H9 (cell line): ENCODE measurements around the gene GOLGA8N. TPM values are rescaled to one million over a fixed set of nuclear protein-coding genes. Genes with fewer than 3 reads are reported as not detected.

Source experiments
- DNase-seq: peaks from one replicate; pipeline ENCODE4 v3.0.0-alpha.2; 2017
- H2AFZ ChIP-seq: one replicate; pipeline ENCODE4 v1.6.1; 2013; ENCODE audit warnings: mild to moderate bottlenecking, low read length, control low read depth, moderate library complexity
- H2AK5ac ChIP-seq: 2 replicates; pipeline ENCODE4 v1.6.1; 2013; ENCODE audit warnings: low read length, control low read depth, mixed read lengths; ENCODE audit not compliant: insufficient read length
- H2BK120ac ChIP-seq: one replicate; pipeline ENCODE4 v1.6.1; 2013; ENCODE audit warnings: low read depth, mild to moderate bottlenecking, low read length, control low read depth, inconsistent platforms; ENCODE audit not compliant: poor library complexity, severe bottlenecking
- H2BK12ac ChIP-seq: 2 replicates; pipeline ENCODE4 v1.6.1; 2013; ENCODE audit warnings: low read length, control low read depth, mixed read lengths, low read depth; ENCODE audit not compliant: insufficient read length
- H2BK15ac ChIP-seq: 2 replicates; pipeline ENCODE4 v1.6.1; 2013; ENCODE audit warnings: low read depth, low read length, control low read depth
- H2BK20ac ChIP-seq: one replicate; pipeline ENCODE4 v1.6.1; 2013; ENCODE audit warnings: low read depth, mild to moderate bottlenecking, low read length, control low read depth, inconsistent platforms; ENCODE audit not compliant: poor library complexity, severe bottlenecking
- H2BK5ac ChIP-seq: 2 replicates; pipeline ENCODE4 v1.6.1; 2013; ENCODE audit warnings: low read length, control low read depth, mixed read lengths; ENCODE audit not compliant: insufficient read length
- H3K14ac ChIP-seq: 2 replicates; pipeline ENCODE4 v1.6.1; 2013; ENCODE audit warnings: low read length, control low read depth; ENCODE audit not compliant: insufficient read depth
- H3K18ac ChIP-seq: 2 replicates; pipeline ENCODE4 v1.6.1; 2013; ENCODE audit warnings: low read depth, mild to moderate bottlenecking, mixed read lengths, low read length, control low read depth; ENCODE audit not compliant: insufficient read length
- H3K23ac ChIP-seq: 2 replicates; pipeline ENCODE4 v1.6.1; 2013; ENCODE audit warnings: low read length, control low read depth, mixed read lengths, low read depth; ENCODE audit not compliant: insufficient read length
- H3K23me2 ChIP-seq: 2 replicates; pipeline ENCODE4 v1.6.1; 2013; ENCODE audit warnings: low read depth, mild to moderate bottlenecking, mixed read lengths, low read length, control low read depth; ENCODE audit not compliant: insufficient read length, poor library complexity, severe bottlenecking
- H3K27ac ChIP-seq: 2 replicates; pipeline ENCODE4 v1.5.1; 2013; ENCODE audit warnings: low read length, control low read depth, mixed read lengths, low read depth; ENCODE audit not compliant: insufficient read length
- H3K27me3 ChIP-seq: 2 replicates; pipeline ENCODE4 v1.6.1; 2013; ENCODE audit warnings: low read length, control low read depth, inconsistent platforms; ENCODE audit not compliant: insufficient read depth
- H3K4ac ChIP-seq: 2 replicates; pipeline ENCODE4 v1.6.1; 2013; ENCODE audit warnings: low read depth, mild to moderate bottlenecking, control low read depth, inconsistent platforms, low read length, moderate library complexity
- H3K4me1 ChIP-seq: 2 replicates; pipeline ENCODE4 v1.6.1; 2013; ENCODE audit warnings: low read length, control low read depth, inconsistent platforms; ENCODE audit not compliant: insufficient read depth
- H3K4me2 ChIP-seq: 2 replicates; pipeline ENCODE4 v1.6.1; 2013; ENCODE audit warnings: low read length, control low read depth, mixed read lengths; ENCODE audit not compliant: insufficient read length, insufficient read depth
- H3K56ac ChIP-seq: 2 replicates; pipeline ENCODE4 v1.6.1; 2013; ENCODE audit warnings: low read depth, mild to moderate bottlenecking, mixed read lengths, low read length, control low read depth; ENCODE audit not compliant: insufficient read length
- H3K79me1 ChIP-seq: 2 replicates; pipeline ENCODE4 v1.6.1; 2013; ENCODE audit warnings: low read depth, mild to moderate bottlenecking, moderate library complexity, low read length, control low read depth, inconsistent platforms; ENCODE audit not compliant: insufficient read depth, poor library complexity, severe bottlenecking
- H3K79me2 ChIP-seq: 2 replicates; pipeline ENCODE4 v1.6.1; 2013; ENCODE audit warnings: low read length, control low read depth, inconsistent platforms; ENCODE audit not compliant: insufficient read depth
- H3K9ac ChIP-seq: 2 replicates; pipeline ENCODE4 v1.6.1; 2013; ENCODE audit warnings: low read length, control low read depth, mixed read lengths; ENCODE audit not compliant: insufficient read length; ENCODE audit errors: extremely low read depth
- H3K9me3 ChIP-seq: one replicate; pipeline ENCODE4 v1.6.1; 2013; ENCODE audit warnings: low read depth, low read length, inconsistent platforms; ENCODE audit not compliant: control insufficient read depth
- H3T11ph ChIP-seq: one replicate; pipeline ENCODE4 v1.6.1; 2013; ENCODE audit warnings: mild to moderate bottlenecking, low read length, control low read depth, inconsistent platforms
- H4K20me1 ChIP-seq: one replicate; pipeline ENCODE4 v1.6.1; 2013; ENCODE audit not compliant: control insufficient read depth, insufficient read length, insufficient read depth
- H4K5ac ChIP-seq: 2 replicates; pipeline ENCODE4 v1.6.1; 2013; ENCODE audit warnings: low read depth, mild to moderate bottlenecking, mixed read lengths, low read length, control low read depth; ENCODE audit not compliant: insufficient read length
- H4K8ac ChIP-seq: replicated peaks from 2 replicates; pipeline ENCODE4 v1.6.1; 2013; ENCODE audit warnings: low read length, control low read depth, mixed read lengths, low read depth; ENCODE audit not compliant: insufficient read length
- H4K91ac ChIP-seq: 2 replicates; pipeline ENCODE4 v1.6.1; 2013; ENCODE audit warnings: low read depth, mild to moderate bottlenecking, moderate library complexity, mixed read lengths, low read length, control low read depth; ENCODE audit not compliant: insufficient read length
- H3K27ac Mint-ChIP-seq, 3 experiments: 2 replicates in 2 of 3; 3 replicates in 1 of 3; pipeline ENCODE4 v1.8.0; 2020 to 2021; ENCODE audit warnings: mixed read lengths in 3 of 3, mild to moderate bottlenecking in 1 of 3, moderate library complexity in 1 of 3
- H3K27me3 Mint-ChIP-seq: 2 replicates; pipeline ENCODE4 v1.8.0; 2021; ENCODE audit warnings: low read depth, mild to moderate bottlenecking, moderate library complexity, mixed read lengths
- H3K36me3 Mint-ChIP-seq, 3 experiments: 2 replicates in 2 of 3; 3 replicates in 1 of 3; pipeline ENCODE4 v1.8.0; 2020 to 2021; ENCODE audit warnings: low read depth in 3 of 3, mixed read lengths in 3 of 3; ENCODE audit not compliant: insufficient read depth in 1 of 3
- H3K4me1 Mint-ChIP-seq, 2 experiments: 2 replicates each; pipeline ENCODE4 v1.8.0; 2020; ENCODE audit warnings: mixed read lengths in 2 of 2
- H3K4me3 Mint-ChIP-seq, 2 experiments: 2 replicates in 1 of 2; 3 replicates in 1 of 2; pipeline ENCODE4 v1.8.0; 2020 to 2021; ENCODE audit warnings: mild to moderate bottlenecking in 2 of 2, mixed read lengths in 2 of 2, moderate library complexity in 1 of 2
- H3K9me3 Mint-ChIP-seq, 2 experiments: 2 replicates in 1 of 2; 3 replicates in 1 of 2; pipeline ENCODE4 v1.8.0; 2020; ENCODE audit warnings: mild to moderate bottlenecking in 2 of 2, mixed read lengths in 2 of 2, moderate library complexity in 1 of 2
- CTCF ChIP-seq: fragments of 200-600 bp; sonication (generic); conservative IDR thresholded peaks from 3 replicates; pipeline ENCODE4 v1.8.0; 2021; ENCODE audit warnings: antibody characterized with exemption, mild to moderate bottlenecking
- WGBS: extraction: QIAGEN DNeasy Blood & Tissue Kit; methylation state at CpG from one replicate; pipeline ENCODE4 v1.1.7; 2013; ENCODE audit warnings: missing lambda C conversion rate, low lambda C conversion rate, mixed read lengths; ENCODE audit not compliant: insufficient read length; ENCODE audit errors: extremely low coverage; 5-methylcytosine and 5-hydroxymethylcytosine counted together
- total RNA-seq: library from RNA; stranded (reverse); gene quantifications from 2 replicates; pipeline ENCODE4 v1.2.1, GENCODE V29; 2021

Gene GOLGA8N
- total RNA-seq, 1 experiment from 2014 or later, result 0.50 TPM

- Histone ChIP-seq H3K4me2 (no peak overlapping the region), H2BK15ac (no peak overlapping the region), H2BK120ac (no peak overlapping the region), H3K27ac (no peak overlapping the region), H4K91ac (no peak overlapping the region), H3K23me2 (no peaks in the 10 kb centered on the region), H3K18ac (no peak overlapping the region), H3K9ac (no peak overlapping the region), H2AK5ac (no peak overlapping the region), H3T11ph (no peak overlapping the region), H3K79me1 (no peaks in the 10 kb centered on the region), H3K27me3 (no peaks in the 10 kb centered on the region), H2BK20ac (no peak overlapping the region), H3K9me3 (no peaks in the 10 kb centered on the region), H3K79me2 (no peaks in the 10 kb centered on the region), H2AFZ (no peak overlapping the region), H4K5ac (no peak overlapping the region), H3K23ac (no peak overlapping the region), H2BK5ac (no peak overlapping the region), H3K4ac (no peak overlapping the region), H4K8ac (no peak overlapping the region), H2BK12ac (no peak overlapping the region), H3K56ac (no peak overlapping the region), H3K4me1 (no peaks in the 10 kb centered on the region), H3K14ac (no peak overlapping the region), H4K20me1 (no peaks in the 10 kb centered on the region)
- peaks cover 3 to 26% (median 8%) of the 10 kb centered on the region in 3 experiments; a peak in 5 of 7 replicates for H3K36me3 Mint-ChIP-seq
- TF ChIP-seq CTCF, result peak; percentile 93
- H3K4me3 Mint-ChIP-seq, result no peak overlapping the region
- H3K4me1 Mint-ChIP-seq, result peaks cover 35 to 47% of the 10 kb centered on the region in 2 experiments
- no peaks in the 10 kb centered on the region; a peak in 1 of 5 replicates for H3K9me3 Mint-ChIP-seq
- no CpG with 5 or more reads among the region's 6 CpGs for WGBS
- H3K27ac Mint-ChIP-seq, result no peak overlapping the region
- DNase-seq, result peak; percentile 82
- no peaks in the 10 kb centered on the region for H3K27me3 Mint-ChIP-seq
Measured at GRCh38 chr15:32651229-32651837, 58.1 kb downstream of the GOLGA8N start.
